Spinal cord (tissue), 10 donors: Measurements from ENCODE around the gene CYBA. TPM values are rescaled to one million over a fixed set of nuclear protein-coding genes. Genes with fewer than 3 reads are reported as not detected.

Experiments used
- DNase-seq, 6 donors: peaks; one replicate each; pipeline versions ENCODE4 v3.0.0 to v3.0.0-alpha.2; 2013 to 2015; ENCODE audit warnings: low spot score in 6 of 6, low read depth in 4 of 6
- H3K27ac ChIP-seq: one replicate; pipeline ENCODE4 v1.5.1; 2013; ENCODE audit warnings: low read depth, low read length, control low read depth
- H3K27me3 ChIP-seq: one replicate; pipeline ENCODE4 v1.6.1; 2013; ENCODE audit warnings: low read length; ENCODE audit not compliant: control insufficient read depth, insufficient read depth
- H3K36me3 ChIP-seq: one replicate; pipeline ENCODE4 v1.6.1; 2013; ENCODE audit warnings: low read length; ENCODE audit not compliant: control insufficient read depth, insufficient read depth
- H3K4me1 ChIP-seq: one replicate; pipeline ENCODE4 v1.6.1; 2013; ENCODE audit warnings: low read length; ENCODE audit not compliant: control insufficient read depth, insufficient read depth
- H3K4me3 ChIP-seq: one replicate; pipeline ENCODE4 v1.5.1; 2013; ENCODE audit warnings: low read depth, low read length, control low read depth
- H3K9me3 ChIP-seq: one replicate; pipeline ENCODE4 v1.6.1; 2013; ENCODE audit warnings: low read length; ENCODE audit not compliant: control insufficient read depth, insufficient read depth
- WGBS: methylation state at CpG from one replicate; pipeline ENCODE4 v1.1.5; 2013; ENCODE audit warnings: missing lambda C conversion rate; ENCODE audit not compliant: insufficient coverage; 5-methylcytosine and 5-hydroxymethylcytosine counted together
- polyA plus RNA-seq, 2 donors: library from polyadenylated mRNA; unstranded; fragments of 120-200 nt; gene quantifications; one replicate each; pipeline ENCODE4 v1.2.1, GENCODE V29; 2013; ENCODE audit not compliant: insufficient read length in 2 of 2
- total RNA-seq, 2 donors: library from RNA; depleted of rRNA in 1 of 2; stranded (reverse); fragments of 120-200 nt in 1 of 2; fragments of >200 nt in 1 of 2; gene quantifications; one replicate each; pipeline versions ENCODE4 v1.2.3 to v1.2.4, GENCODE V29; 2013 to 2014
- donor health status: healthy.

The CYBA gene
- total and polyA plus RNA-seq, 4 donors = 58.5 to 147 (median 67.1) TPM

GRCh38 chr16:88634141-88634993 lies 16.5 kb downstream of the CYBA start:
- Histone ChIP-seq H3K9me3 (no peaks in the 10 kb centered on the region), H3K27ac (no peak overlapping the region), H3K4me3 (no peak overlapping the region), H3K36me3 (peaks cover 70% of the 10 kb centered on the region), H3K27me3 (peaks cover 12% of the 10 kb centered on the region), H3K4me1 (peaks cover 4% of the 10 kb centered on the region)
- no peak for DNase-seq
- WGBS = 27% methylated on average over 77 of the region's 82 CpGs

- 44% methylated on average over 21 of the region's 23 CpGs for WGBS
- Histone ChIP-seq H3K9me3 (no peaks in the 10 kb centered on the region), H3K27ac (no peak overlapping the region), H3K4me3 (no peak overlapping the region), H3K27me3 (peaks cover 5% of the 10 kb centered on the region), H3K36me3 (peaks cover 73% of the 10 kb centered on the region), H3K4me1 (peaks cover 4% of the 10 kb centered on the region)
- DNase-seq = no peak
These were observed 17.1 kb downstream of the CYBA start for GRCh38 chr16:88633684-88634140.

- no peak overlapping the region for H3K27ac ChIP-seq
- peaks cover 4% of the 10 kb centered on the region for H3K4me1 ChIP-seq
- no peaks in the 10 kb centered on the region for H3K27me3 ChIP-seq
- DNase-seq = no peak
- H3K36me3 ChIP-seq = peaks cover 82% of the 10 kb centered on the region
- WGBS = 83% methylated on average over 10 of the region's 11 CpGs
- no peaks in the 10 kb centered on the region for H3K9me3 ChIP-seq
- H3K4me3 ChIP-seq = no peak overlapping the region
These were observed 18.3 kb downstream of the CYBA start for GRCh38 chr16:88632587-88632930.

- Histone ChIP-seq H3K27ac (no peak overlapping the region), H3K9me3 (no peaks in the 10 kb centered on the region), H3K36me3 (peaks cover 87% of the 10 kb centered on the region), H3K4me1 (peaks cover 4% of the 10 kb centered on the region), H3K4me3 (no peak overlapping the region), H3K27me3 (no peaks in the 10 kb centered on the region)
- 96% methylated on average over 30 of the region's 30 CpGs for WGBS
- DNase-seq = no peak
These were observed 18.8 kb downstream of the CYBA start for GRCh38 chr16:88631920-88632586.

- H3K4me3 ChIP-seq = no peak overlapping the region
- no peaks in the 10 kb centered on the region for H3K9me3 ChIP-seq
- H3K27me3 ChIP-seq = no peaks in the 10 kb centered on the region
- H3K4me1 ChIP-seq = peaks cover 4% of the 10 kb centered on the region
- DNase-seq = no peak
- peaks cover 93% of the 10 kb centered on the region for H3K36me3 ChIP-seq
- WGBS = 52% methylated on average over 6 of the region's 16 CpGs
- no peak overlapping the region for H3K27ac ChIP-seq
These were observed 19.5 kb downstream of the CYBA start for GRCh38 chr16:88631384-88631783.

- Histone ChIP-seq H3K27me3 (no peaks in the 10 kb centered on the region), H3K4me3 (no peak overlapping the region), H3K4me1 (peaks cover 4% of the 10 kb centered on the region), H3K9me3 (no peaks in the 10 kb centered on the region), H3K27ac (no peak overlapping the region), H3K36me3 (peaks cover 94% of the 10 kb centered on the region)
- WGBS = 96% methylated on average over 23 of the region's 23 CpGs
- DNase-seq = no peak
These were observed 19.9 kb downstream of the CYBA start for GRCh38 chr16:88630941-88631340.

GRCh38 chr16:88630433-88630832 lies 20.4 kb downstream of the CYBA start:
- DNase-seq = no peak
- no peaks in the 10 kb centered on the region for H3K9me3 ChIP-seq
- peaks cover 94% of the 10 kb centered on the region for H3K36me3 ChIP-seq
- WGBS = 96% methylated on average over 10 of the region's 12 CpGs
- H3K4me1 ChIP-seq = peaks cover 4% of the 10 kb centered on the region
- H3K4me3 ChIP-seq = no peak overlapping the region
- no peak overlapping the region for H3K27ac ChIP-seq
- H3K27me3 ChIP-seq = no peaks in the 10 kb centered on the region

GRCh38 chr16:88629835-88630234 lies 21.0 kb downstream of the CYBA start:
- H3K4me3 ChIP-seq = no peak overlapping the region
- H3K27me3 ChIP-seq = no peaks in the 10 kb centered on the region
- H3K9me3 ChIP-seq = no peaks in the 10 kb centered on the region
- no peak overlapping the region for H3K27ac ChIP-seq
- no peak for DNase-seq
- peaks cover 94% of the 10 kb centered on the region for H3K36me3 ChIP-seq
- H3K4me1 ChIP-seq = peaks cover 1% of the 10 kb centered on the region
- WGBS = 84% methylated on average over 8 of the region's 9 CpGs

GRCh38 chr16:88628512-88628974 lies 22.3 kb downstream of the CYBA start:
- no peak overlapping the region for H3K27ac ChIP-seq
- DNase-seq = no peak
- H3K4me1 ChIP-seq = no peaks in the 10 kb centered on the region
- H3K27me3 ChIP-seq = no peaks in the 10 kb centered on the region
- peaks cover 94% of the 10 kb centered on the region for H3K36me3 ChIP-seq
- 63% methylated on average over 9 of the region's 12 CpGs for whole genome bisulfite sequencing
- H3K9me3 ChIP-seq = no peaks in the 10 kb centered on the region
- no peak overlapping the region for H3K4me3 ChIP-seq
